ENCODE measurements around the gene ZBED4.

Gene ZBED4

GRCh38 chr22:49922484-49922883 is 68.8 kb downstream of the ZBED4 start:
- no peak for DNase-seq

- no peak for DNase-seq
Measured at GRCh38 chr22:49922926-49923325, 69.3 kb downstream of the ZBED4 start.

- DNase-seq: no peak
Measured at GRCh38 chr22:49923445-49923844, 69.8 kb downstream of the ZBED4 start.

GRCh38 chr22:49924113-49924833 is 70.6 kb downstream of the ZBED4 start:
- DNase-seq: no peak

- DNase-seq: peak; percentile 58
Measured at GRCh38 chr22:49925525-49926128, 72.0 kb downstream of the ZBED4 start.

- DNase-seq: no peak
Measured at GRCh38 chr22:49926916-49927315, 73.3 kb downstream of the ZBED4 start.

GRCh38 chr22:49927483-49928184 is 74.0 kb downstream of the ZBED4 start:
- DNase-seq: no peak

- DNase-seq: no peak
Measured at GRCh38 chr22:49928185-49928495, 74.5 kb downstream of the ZBED4 start.

- no peak for DNase-seq
Measured at GRCh38 chr22:49928555-49929210, 75.0 kb downstream of the ZBED4 start.

- DNase-seq: peak; percentile 71
Measured at GRCh38 chr22:49929211-49929979, 75.8 kb downstream of the ZBED4 start.

- no peak for DNase-seq
Measured at GRCh38 chr22:49929994-49930575, 76.4 kb downstream of the ZBED4 start.

GRCh38 chr22:49930596-49931412 is 77.2 kb downstream of the ZBED4 start:
- DNase-seq: no peak

GRCh38 chr22:49933236-49934159 is 79.9 kb downstream of the ZBED4 start:
- DNase-seq: no peak

- no peak for DNase-seq
Measured at GRCh38 chr22:49934160-49934890, 80.7 kb downstream of the ZBED4 start.

- DNase-seq: peak; percentile 85
Measured at GRCh38 chr22:49934891-49935557, 81.4 kb downstream of the ZBED4 start.

- no peak for DNase-seq
Measured at GRCh38 chr22:49935561-49935960, 81.9 kb downstream of the ZBED4 start.

- DNase-seq: peak; percentile 89
Measured at GRCh38 chr22:49936018-49936972, 82.7 kb downstream of the ZBED4 start.
